HK-2 (cell line): Measurements from ENCODE around the gene FBXL14.
"Not testable (repeated sequence)": the region's sequence is repeated elsewhere in the genome, so short reads cannot be mapped to it uniquely, and the experiment has no call there.

ENCODE experiments used
- DNase-seq: peaks from one replicate; pipeline ENCODE4 v3.0.0-alpha.2; 2018; ENCODE audit not compliant: unreplicated experiment

The FBXL14 gene

DNA sequence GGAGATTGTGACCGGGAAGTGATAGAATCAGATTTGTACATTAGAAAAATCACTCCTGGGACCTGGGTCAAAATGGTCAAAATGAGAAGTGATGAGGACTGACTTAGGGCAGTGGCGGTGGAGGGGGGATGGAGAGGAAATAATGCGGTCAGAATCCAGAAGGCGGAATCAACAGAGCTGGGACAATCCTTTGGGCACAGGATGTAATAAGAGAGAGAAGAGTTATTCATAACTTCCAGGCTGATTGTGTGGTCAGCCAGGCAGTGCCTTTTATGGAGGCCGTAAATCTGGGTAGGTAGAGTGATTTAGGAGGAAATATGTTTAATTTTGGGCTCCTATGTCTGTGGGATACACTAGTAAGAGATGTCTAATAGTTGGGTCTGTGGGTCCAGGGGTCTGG, 21.6 kb downstream of the FBXL14 start:
- DNase-seq = no peak

GRCh38 chr12:1567852-1568251, 26.5 kb downstream of the FBXL14 start:
- DNase-seq = no peak

- no peak for DNase-seq
These were observed 27.8 kb downstream of the FBXL14 start for GRCh38 chr12:1566449-1567135.

- no peak for DNase-seq
These were observed 29.2 kb downstream of the FBXL14 start for GRCh38 chr12:1565172-1565571.

DNA sequence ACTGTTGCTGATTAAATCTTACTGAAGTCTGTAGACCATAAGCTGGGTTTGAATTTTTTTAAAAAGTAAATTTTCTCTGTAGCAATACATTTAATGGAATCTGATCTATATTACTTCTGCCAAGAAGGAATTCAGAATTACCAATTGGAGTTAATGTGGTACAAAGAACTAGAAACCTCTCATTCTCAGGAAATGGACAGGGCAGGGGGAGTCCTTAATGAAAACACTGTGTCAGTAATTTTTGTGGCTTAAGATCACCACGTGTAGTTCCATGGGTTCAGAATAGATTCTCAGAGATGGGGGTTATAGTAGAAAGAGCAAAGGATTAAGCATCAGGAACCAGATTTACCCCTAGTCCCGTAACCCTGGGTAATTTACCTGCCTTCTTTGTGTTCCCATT, 30.3 kb downstream of the FBXL14 start:
- no peak for DNase-seq

DNA sequence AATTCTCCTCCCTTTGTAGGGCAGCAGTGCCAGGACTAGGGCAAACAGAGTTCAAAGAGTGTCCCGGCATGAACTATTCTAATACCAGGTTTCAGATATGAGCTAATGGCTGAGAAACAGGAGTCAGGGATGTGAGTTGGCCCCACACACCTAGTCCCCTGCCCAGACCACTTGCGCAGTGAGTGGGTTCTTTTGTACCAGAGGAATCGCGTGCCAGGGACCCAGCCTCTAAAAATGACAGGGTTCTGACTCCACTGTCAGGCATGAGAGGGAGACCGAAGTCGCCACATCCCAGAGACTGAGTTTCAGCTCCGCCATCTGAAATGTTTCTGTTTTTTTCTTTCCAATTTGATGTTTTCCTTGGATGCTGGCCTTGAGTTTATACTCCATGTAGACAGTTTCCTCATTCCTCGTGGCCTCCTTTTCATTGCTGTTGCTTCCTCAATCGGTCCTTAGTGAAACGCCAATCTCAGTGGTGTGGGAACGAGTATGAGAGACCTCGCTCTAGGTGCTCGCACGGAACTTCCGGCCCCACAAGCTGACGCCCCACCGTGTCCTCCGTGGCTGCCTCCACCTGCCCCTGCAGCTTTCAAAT, 31.5 kb downstream of the FBXL14 start:
- DNase-seq = no peak

DNA sequence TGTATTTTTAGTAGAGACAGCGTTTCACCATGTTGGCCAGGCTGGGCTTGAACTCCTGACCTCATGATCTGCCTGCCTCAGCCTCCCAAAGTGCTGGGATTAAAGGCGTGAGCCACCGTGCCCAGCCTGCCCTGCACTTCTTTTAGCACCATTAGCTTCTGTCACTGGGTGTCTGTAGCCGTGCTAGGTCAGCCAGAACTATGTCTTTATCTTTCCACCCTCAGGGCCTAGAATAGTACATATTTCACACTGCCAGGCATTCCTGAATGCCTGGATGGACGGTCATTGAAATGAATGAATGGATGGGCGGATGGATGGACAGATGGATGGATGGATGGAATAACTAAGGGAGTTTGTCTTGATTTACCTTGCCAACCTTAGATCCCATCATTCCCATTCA, 33.7 kb downstream of the FBXL14 start:
- no peak for DNase-seq

DNA sequence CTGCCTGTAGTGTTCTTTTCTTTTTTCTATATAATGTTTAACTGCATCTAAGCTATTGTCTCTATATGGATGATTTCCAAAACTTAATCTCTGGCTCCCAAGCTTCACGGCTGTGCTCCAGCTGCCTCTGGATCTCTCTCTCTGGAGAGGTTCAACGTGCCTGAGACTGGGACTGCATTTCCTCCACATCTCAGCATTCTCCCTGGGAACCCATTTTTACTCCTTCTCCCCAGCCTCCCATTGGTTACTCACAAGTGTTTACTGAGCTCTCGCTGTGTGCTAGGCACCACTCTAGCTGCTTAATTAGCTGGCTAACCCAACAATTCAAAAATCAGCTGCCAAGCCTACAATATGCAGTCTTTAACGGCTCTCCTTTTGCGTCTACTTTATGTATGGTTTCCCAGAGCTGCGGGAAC, 34.7 kb downstream of the FBXL14 start:
- DNase-seq = no peak

GRCh38 chr12:1558108-1558507, 36.3 kb downstream of the FBXL14 start:
- DNase-seq = not testable (repeated sequence)

- DNase-seq = no peak
These were observed 40.1 kb downstream of the FBXL14 start for GRCh38 chr12:1553987-1554982.

- DNase-seq = no peak
These were observed 40.8 kb downstream of the FBXL14 start for GRCh38 chr12:1553536-1553935.

DNA sequence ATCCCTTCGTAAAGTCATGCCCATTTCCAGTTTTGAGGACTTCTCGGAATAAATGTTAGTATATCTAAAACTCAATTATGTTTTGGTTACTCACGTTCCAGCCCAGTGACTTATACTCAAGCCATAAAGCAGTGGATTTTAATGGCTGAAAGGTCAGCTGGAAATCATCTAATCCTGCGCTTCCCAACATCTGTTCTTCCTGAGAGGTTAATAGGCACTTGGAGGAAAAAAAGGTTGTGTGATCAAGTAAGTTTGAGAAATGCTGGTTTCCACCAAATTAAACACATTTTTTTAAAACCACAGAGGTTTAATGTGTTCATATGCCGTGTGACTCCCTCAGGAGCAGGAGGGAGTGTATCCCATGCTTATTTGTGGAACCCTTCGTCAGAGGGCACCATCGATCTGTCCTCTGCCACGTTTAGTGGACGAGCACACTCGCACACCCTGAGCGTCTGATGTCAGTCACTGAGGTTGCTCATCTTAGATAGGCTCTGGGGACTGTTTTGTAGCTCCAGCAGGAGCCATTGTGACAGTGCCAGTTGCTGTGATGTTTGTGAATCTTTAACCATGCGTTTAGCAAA, 41.4 kb downstream of the FBXL14 start:
- DNase-seq = no peak

GRCh38 chr12:1552171-1552570, 42.2 kb downstream of the FBXL14 start:
- DNase-seq = no peak

GRCh38 chr12:1551496-1551895, 42.9 kb downstream of the FBXL14 start:
- DNase-seq = no peak

DNA sequence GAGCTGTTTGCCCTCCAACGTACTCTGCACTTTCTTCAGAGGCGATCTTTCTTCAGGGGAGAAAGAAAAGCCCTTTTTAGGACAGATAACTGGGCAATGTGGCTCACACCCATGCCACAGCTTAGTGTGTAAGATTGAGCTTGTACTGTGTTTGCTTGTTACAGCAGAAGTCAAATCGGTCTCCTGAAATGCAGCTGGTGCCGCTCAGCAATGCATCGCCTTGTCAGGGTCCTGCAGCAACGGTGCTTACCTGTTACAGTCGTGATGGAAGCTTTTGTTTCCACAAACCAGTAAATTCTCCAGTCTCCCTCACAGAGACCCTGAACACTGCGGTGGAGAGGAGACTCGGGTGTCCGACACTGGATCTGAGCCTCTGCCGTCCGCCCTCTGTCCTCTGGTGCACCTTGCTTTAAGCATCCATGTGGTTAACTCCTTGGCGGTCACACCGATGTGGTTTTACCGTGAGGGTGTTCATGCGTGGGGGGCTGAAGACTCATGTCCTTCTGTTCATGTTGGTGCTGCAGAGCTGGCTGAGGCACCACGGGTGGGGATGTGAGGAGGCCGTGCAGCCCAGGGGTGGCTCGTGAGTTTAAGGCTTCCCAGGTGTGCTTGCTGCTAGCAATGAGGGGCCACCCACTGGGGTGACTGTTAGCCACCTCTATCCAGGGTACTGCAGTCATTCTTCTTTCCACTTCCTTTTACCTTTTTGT, 47.3 kb downstream of the FBXL14 start:
- no peak for DNase-seq

DNA sequence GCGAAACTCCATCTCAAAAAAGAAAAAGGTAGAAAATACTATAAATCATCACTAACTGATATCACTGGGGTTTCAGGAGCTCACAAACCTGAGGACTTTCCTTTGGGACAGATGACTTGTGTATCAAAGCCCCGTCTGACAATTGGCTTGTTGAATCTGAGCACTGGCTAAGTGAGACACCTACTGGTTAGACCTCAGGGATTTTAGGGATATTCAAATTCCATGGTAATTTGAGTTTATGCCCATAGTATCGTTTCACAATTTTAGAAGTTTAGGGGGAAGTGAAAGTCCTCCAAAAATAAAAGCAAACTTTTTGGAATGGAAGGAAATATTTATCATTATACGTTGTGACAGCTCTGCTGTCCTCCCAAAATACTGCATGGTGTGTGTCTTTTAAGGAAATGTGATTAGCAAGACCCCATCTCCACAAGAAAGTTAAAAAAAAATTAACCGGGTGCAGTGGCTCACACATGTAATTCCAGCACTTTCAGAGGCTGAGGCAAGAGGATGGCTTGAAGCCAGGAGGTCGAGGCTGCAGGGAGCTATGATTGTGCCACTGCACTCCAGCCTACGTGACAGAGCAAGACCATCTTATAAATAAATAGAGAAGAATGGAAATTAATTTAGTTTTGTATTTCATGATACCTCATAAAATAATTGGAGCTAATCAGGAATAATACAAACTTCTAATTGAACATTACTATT, 49.2 kb downstream of the FBXL14 start:
- DNase-seq = no peak

- no peak for DNase-seq
These were observed 51.8 kb downstream of the FBXL14 start for GRCh38 chr12:1542599-1542998.

- no peak for DNase-seq
These were observed 53.7 kb downstream of the FBXL14 start for GRCh38 chr12:1540690-1541089.

DNA sequence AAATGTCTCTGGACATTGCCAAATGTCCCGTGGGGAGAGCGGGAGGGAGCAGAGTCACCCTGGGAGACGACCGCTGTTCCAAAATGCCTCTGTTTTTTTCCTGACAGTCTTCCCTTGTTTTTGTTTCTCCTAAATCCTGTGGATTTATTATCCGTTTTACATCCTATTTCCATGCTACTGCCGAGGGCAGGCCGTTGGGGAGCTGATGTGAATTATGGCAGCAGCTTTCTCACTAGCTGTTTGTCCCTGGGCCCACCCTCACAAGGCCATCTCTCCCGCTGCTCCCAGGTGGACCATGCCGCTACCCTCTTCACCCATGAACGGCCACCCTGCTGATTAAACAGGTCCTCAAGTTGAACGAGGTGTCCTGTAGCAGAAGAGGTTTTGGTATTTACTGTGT, 55.2 kb downstream of the FBXL14 start:
- no peak for DNase-seq

GRCh38 chr12:1536817-1537216, 57.6 kb downstream of the FBXL14 start:
- DNase-seq = no peak

- peak; percentile 76 for DNase-seq
These were observed 59.6 kb downstream of the FBXL14 start for GRCh38 chr12:1534748-1535147.
